Epithelial cell of esophagus (primary cell): ENCODE data around the gene FBLN2.

Source experiments
- DNase-seq: peaks from one replicate; pipeline ENCODE4 v3.0.0; 2010; ENCODE audit warnings: low read depth
- H3K4me3 ChIP-seq: 2 replicates; pipeline ENCODE4 v1.5.1; 2011; ENCODE audit warnings: mild to moderate bottlenecking, low read length, control low read depth
- CTCF ChIP-seq: IDR thresholded peaks from 2 replicates; pipeline ENCODE4 v1.5.1; 2011; ENCODE audit warnings: low read depth, mild to moderate bottlenecking, low read length, control low read depth, inconsistent platforms; ENCODE audit not compliant: insufficient read depth; ENCODE audit errors: missing control alignments

The FBLN2 gene

GRCh38 chr3:13504161-13504831 is 44.6 kb upstream of the FBLN2 start:
- H3K4me3 ChIP-seq: no peak overlapping the region
- DNase-seq: peak; percentile 84
- TF ChIP-seq CTCF: no peak

DNA sequence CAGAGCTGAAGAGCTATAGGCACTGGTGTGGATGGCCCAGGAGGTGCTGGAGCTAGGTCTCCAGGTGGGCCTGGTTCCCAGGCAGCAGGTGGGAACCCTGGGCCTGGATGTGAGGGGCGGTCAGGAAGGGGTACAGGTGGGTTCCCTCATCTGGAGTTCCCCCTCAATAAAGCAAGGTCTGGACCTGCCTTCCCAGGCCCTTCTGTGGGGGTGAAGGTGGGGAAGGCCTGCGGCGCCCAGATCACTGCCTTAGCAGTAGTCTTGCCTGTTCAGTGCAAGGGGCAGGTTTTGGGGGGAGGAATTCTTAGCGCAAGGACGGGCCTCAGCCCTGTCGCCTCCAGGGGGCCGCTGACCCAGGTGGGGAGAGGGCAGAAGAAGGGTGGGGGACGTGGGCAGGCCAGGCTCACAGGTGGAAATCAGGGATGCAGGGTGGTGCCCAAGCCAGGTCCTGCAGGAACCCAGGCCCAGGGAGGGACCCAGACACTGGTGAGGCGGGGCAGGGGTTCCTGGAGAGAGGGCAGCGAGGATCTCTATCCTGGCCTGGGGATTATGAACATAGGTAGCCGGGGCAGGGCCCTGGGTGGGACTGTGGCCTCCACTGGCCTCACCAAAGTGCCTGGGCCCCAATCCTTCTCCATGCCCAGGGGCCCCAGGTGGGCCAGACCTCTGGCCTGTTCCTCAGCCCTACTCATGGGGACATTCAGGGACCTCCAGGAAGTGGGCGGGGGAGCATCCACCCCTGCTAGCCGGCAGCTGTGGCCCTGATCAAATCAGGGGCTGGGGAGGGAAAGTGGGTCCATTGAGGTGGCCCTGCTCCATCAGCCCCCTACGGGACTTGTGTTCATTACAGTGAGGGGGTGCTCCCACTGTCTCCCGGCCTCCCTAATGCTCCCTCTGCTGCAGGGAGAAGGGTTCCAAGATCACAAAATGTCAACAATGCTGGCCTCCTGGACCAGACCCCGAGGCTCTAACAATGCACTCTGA is 43.5 kb upstream of the FBLN2 start:
- TF ChIP-seq CTCF: no peak

DNA sequence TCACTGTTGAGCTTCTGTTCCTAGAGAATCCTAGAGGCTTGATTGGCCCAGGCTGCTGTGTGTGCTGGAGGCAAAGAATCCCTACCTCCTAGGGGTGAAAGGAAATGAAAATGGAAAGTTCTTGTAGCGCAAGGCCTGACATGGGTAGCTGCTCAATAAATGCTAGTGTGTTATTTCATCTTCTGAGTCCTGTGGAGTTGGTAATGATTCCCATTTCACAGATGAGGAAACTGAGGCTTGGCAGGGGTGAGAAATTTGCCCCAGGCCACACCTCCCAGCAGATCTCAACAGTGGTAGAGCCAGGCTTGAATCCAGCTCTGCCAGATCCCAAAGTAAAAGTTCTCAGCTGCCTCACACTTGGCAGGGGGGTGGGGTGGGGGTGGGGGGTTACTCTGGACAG is 42.7 kb upstream of the FBLN2 start:
- no peak for TF ChIP-seq CTCF
- DNase-seq: no peak
- H3K4me3 ChIP-seq: no peak overlapping the region

More for the DNA sequence above, 43.5 kb upstream of the FBLN2 start:
- DNase-seq: no peak
- no peak overlapping the region for H3K4me3 ChIP-seq

GRCh38 chr3:13506680-13507079 is 42.2 kb upstream of the FBLN2 start:
- no peak for DNase-seq
- no peak for TF ChIP-seq CTCF
- no peak overlapping the region for H3K4me3 ChIP-seq

GRCh38 chr3:13507247-13507569 is 41.7 kb upstream of the FBLN2 start:
- no peak overlapping the region for H3K4me3 ChIP-seq
- DNase-seq: no peak
- TF ChIP-seq CTCF: no peak

DNA sequence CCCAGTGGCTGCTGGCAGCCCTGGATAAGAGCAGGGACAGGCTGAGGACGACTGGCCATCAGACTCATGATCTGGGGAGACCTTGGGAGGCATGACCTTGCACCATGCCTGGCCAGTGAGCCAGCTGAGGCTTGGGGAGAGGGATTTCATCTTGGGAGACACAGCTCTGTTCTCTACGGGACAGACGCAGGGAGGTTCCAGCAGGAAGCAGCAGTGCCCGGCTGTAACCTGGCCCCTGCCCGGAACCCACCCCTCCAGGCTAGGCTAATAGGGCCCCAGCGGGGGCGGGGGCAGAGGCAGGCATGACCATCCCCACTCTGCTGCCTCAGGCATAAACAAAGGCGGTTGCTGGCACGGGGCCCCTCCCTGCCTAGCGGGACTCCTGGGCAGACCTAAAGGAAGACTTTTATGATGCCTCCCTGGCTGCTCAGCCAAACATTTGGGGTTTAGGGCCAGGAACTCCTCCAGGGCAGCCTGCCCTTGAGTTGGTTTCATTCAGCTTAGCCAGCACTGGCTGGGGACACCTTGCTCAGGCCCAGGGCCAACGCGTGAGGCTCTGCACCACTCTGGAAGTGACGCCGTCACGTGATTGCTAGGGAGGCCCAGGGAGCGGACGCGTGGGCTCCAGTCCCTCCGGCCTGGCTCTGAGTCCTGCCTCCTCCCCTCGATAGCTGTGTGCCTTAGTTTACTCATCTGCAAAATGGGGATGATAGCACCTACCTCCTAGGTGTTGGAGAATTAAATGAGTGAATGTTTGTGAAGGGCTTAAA is 41.2 kb upstream of the FBLN2 start:
- DNase-seq: peak; percentile 32
- H3K4me3 ChIP-seq: no peak overlapping the region
- no peak for TF ChIP-seq CTCF
